ENCODE data around the gene TSC2. TPM values are rescaled to one million over a fixed set of nuclear protein-coding genes. Genes with fewer than 3 reads are reported as not detected.

The TSC2 gene
- polyA plus RNA-seq, 1 donor from 2014 or later, result 69.2 TPM

GRCh38 chr16:2054543-2055245 lies 6.9 kb downstream of the TSC2 start:
- Histone ChIP-seq H3K9me2 (ENCODE audit: insufficient read depth, low read length) (no peaks in the 10 kb centered on the region), H3K9ac (ENCODE audit: low read length) (no peak overlapping the region), H2AFZ (ENCODE audit: low read depth, low read length) (no peak overlapping the region), H3K79me2 (replicated peaks; ENCODE audit: insufficient read depth, low read length) (no peaks in the 10 kb centered on the region), H3F3A (ENCODE audit: insufficient read depth, low read length, poor library complexity, severe bottlenecking) (no peaks in the 10 kb centered on the region), H3K27ac (ENCODE audit: low read length) (no peak overlapping the region), H3K27me3 (ENCODE audit: insufficient read depth, low read depth, low read length) (no peaks in the 10 kb centered on the region), H3K9me3 (ENCODE audit: low read length) (no peaks in the 10 kb centered on the region), H3K4me3 (ENCODE audit: low read length) (no peak overlapping the region), H3K36me3 (ENCODE audit: insufficient read depth, low read length) (no peaks in the 10 kb centered on the region), H3K4me2 (ENCODE audit: low read length) (no peak overlapping the region), H4K20me1 (ENCODE audit: insufficient read depth) (no peaks in the 10 kb centered on the region)
- TF ChIP-seq CTCF (IDR thresholded peaks at IDR 0.05; ENCODE audit: poor library complexity, severe bottlenecking), result no peak
- TF ChIP-seq TAF1 (IDR thresholded peaks at IDR 0.05; ENCODE audit: low read depth), result no peak
- no peak for TF ChIP-seq EP300 (conservative IDR thresholded peaks at IDR 0.05; ENCODE audit: poor library complexity, severe bottlenecking)
- TF ChIP-seq POLR2AphosphoS5 (IDR thresholded peaks at IDR 0.05), result no peak
- no peak for TF ChIP-seq REST (IDR thresholded peaks at IDR 0.05; ENCODE audit: borderline replicate concordance)
- TF ChIP-seq EZH2 (IDR thresholded peaks at IDR 0.05; ENCODE audit: borderline replicate concordance, insufficient read depth, low read length, poor library complexity, severe bottlenecking), result no peak
- no peak for TF ChIP-seq MXI1 (conservative IDR thresholded peaks at IDR 0.05; ENCODE audit: poor library complexity, severe bottlenecking)
- TF ChIP-seq RAD21 (conservative IDR thresholded peaks at IDR 0.05), result no peak
- no peak for TF ChIP-seq SMC3 (conservative IDR thresholded peaks at IDR 0.05; ENCODE audit: poor library complexity)

- H3K4me2 ChIP-seq (ENCODE audit: low read length), result no peak overlapping the region
- no peak overlapping the region for H2AFZ ChIP-seq (ENCODE audit: low read depth, low read length)
- no peak for TF ChIP-seq EZH2 (IDR thresholded peaks at IDR 0.05; ENCODE audit: borderline replicate concordance, insufficient read depth, low read length, poor library complexity, severe bottlenecking)
- TF ChIP-seq EP300 (conservative IDR thresholded peaks at IDR 0.05; ENCODE audit: poor library complexity, severe bottlenecking), result no peak
- no peak for TF ChIP-seq REST (IDR thresholded peaks at IDR 0.05; ENCODE audit: borderline replicate concordance)
- TF ChIP-seq TAF1 (IDR thresholded peaks at IDR 0.05; ENCODE audit: low read depth), result no peak
- no peak for TF ChIP-seq CTCF (IDR thresholded peaks at IDR 0.05; ENCODE audit: poor library complexity, severe bottlenecking)
- H3K9me3 ChIP-seq (ENCODE audit: low read length), result no peaks in the 10 kb centered on the region
- H4K20me1 ChIP-seq (ENCODE audit: insufficient read depth), result no peaks in the 10 kb centered on the region
- no peak overlapping the region for H3K27ac ChIP-seq (ENCODE audit: low read length)
- no peaks in the 10 kb centered on the region for H3K36me3 ChIP-seq (ENCODE audit: insufficient read depth, low read length)
- no peaks in the 10 kb centered on the region for H3K27me3 ChIP-seq (ENCODE audit: insufficient read depth, low read depth, low read length)
- no peak overlapping the region for H3K4me3 ChIP-seq (ENCODE audit: low read length)
- no peaks in the 10 kb centered on the region for H3F3A ChIP-seq (ENCODE audit: insufficient read depth, low read length, poor library complexity, severe bottlenecking)
- H3K79me2 ChIP-seq (replicated peaks; ENCODE audit: insufficient read depth, low read length), result no peaks in the 10 kb centered on the region
- H3K9ac ChIP-seq (ENCODE audit: low read length), result no peak overlapping the region
- H3K9me2 ChIP-seq (ENCODE audit: insufficient read depth, low read length), result no peaks in the 10 kb centered on the region
Measured at GRCh38 chr16:2056077-2056476, 8.3 kb downstream of the TSC2 start.
